Thyroid gland (tissue), 4 donors: ENCODE data around the gene BOC. TPM values are rescaled to one million over a fixed set of nuclear protein-coding genes. Genes with fewer than 3 reads are reported as not detected.

Experiments used
- DNase-seq, 2 donors: peaks; one replicate each; pipeline ENCODE4 v3.0.0-alpha.2; 2019
- H3K27ac ChIP-seq, 3 donors: fragments of 200-600 bp; sonication (generic); 1 replicate in 2 of 3; 2 replicates in 1 of 3; pipeline ENCODE4 v1.5.1; 2016 to 2019; ENCODE audit warnings: mild to moderate bottlenecking in 1 of 3, moderate library complexity in 1 of 3
- H3K27me3 ChIP-seq: fragments of 200-600 bp; sonication (generic); one replicate; pipeline ENCODE4 v1.5.1; 2019
- H3K36me3 ChIP-seq, 2 donors: fragments of 200-600 bp; sonication (generic); one replicate each; pipeline ENCODE4 v1.5.1; 2016 to 2019
- H3K4me1 ChIP-seq, 2 donors: fragments of 200-600 bp; sonication (generic); one replicate each; pipeline ENCODE4 v1.5.1; 2017 to 2019
- H3K4me3 ChIP-seq, 3 donors: fragments of 200-600 bp; sonication (generic); replicated peaks in 1 of 3; 1 replicate in 2 of 3; 2 replicates in 1 of 3; pipeline ENCODE4 v1.5.1; 2016; ENCODE audit warnings: mild to moderate bottlenecking in 1 of 3
- H3K9me3 ChIP-seq: fragments of 200-600 bp; sonication (generic); one replicate; pipeline ENCODE4 v1.5.1; 2017
- CTCF ChIP-seq, 6 experiments: fragments of 200-600 bp in 3 of 6; fragments of 450-650 bp in 3 of 6; sonication (generic) in 3 of 6; IDR thresholded peaks; one replicate each; pipeline ENCODE4 v1.5.1; 2016 to 2019; ENCODE audit warnings: antibody characterized with exemption in 6 of 6, mild to moderate bottlenecking in 2 of 6, inconsistent platforms in 1 of 6, moderate library complexity in 1 of 6
- POLR2A ChIP-seq, 2 donors: fragments of 450-650 bp; IDR thresholded peaks; one replicate each; pipeline ENCODE4 v1.6.1; 2017; ENCODE audit warnings: antibody characterized with exemption in 2 of 2, mild to moderate bottlenecking in 2 of 2, moderate library complexity in 1 of 2
- WGBS, 2 donors: methylation state at CpG; one replicate each; pipeline ENCODE4 v1.1.5; 2017; 5-methylcytosine and 5-hydroxymethylcytosine counted together
- intact Hi-C: fragments of 100-400 bp; cut with DNase I; formaldehyde crosslinking; loops from one replicate; pipeline ENCODE4 v1.15.1; 2023
- total RNA-seq, 4 donors: library from RNA; depleted of rRNA; stranded (reverse); fragments of >200 nt; gene quantifications; one replicate each; pipeline ENCODE4 v1.2.3, GENCODE V29; 2016

The BOC gene
- total RNA-seq, 4 donors from 2014 or later, result 40.2 to 68.3 (median 51.2) TPM

- Histone ChIP-seq H3K27ac (no peak overlapping the region), H3K27me3 (no peaks in the 10 kb centered on the region), H3K4me1 (peaks cover 8 to 15% of the 10 kb centered on the region in 2 donors), H3K9me3 (no peaks in the 10 kb centered on the region), H3K4me3 (no peak overlapping the region), H3K36me3 (no peaks in the 10 kb centered on the region)
- intact Hi-C loops, result no loop called here
- DNase-seq, result no peak
- TF ChIP-seq CTCF (IDR thresholded peaks at IDR 0.05), result no peak
- TF ChIP-seq POLR2A (IDR thresholded peaks at IDR 0.05), result no peak
- 89 to 98% methylated on average over 5 of the region's 5 CpGs for WGBS, 2 donors
Observed at GRCh38 chr3:113186566-113186965, 24.8 kb upstream of the BOC start.

- Histone ChIP-seq H3K27ac (peak overlapping the region; percentile 69 to 87 (median 82)), H3K27me3 (no peaks in the 10 kb centered on the region), H3K36me3 (no peaks in the 10 kb centered on the region), H3K4me1 (peaks cover 29 to 42% of the 10 kb centered on the region in 2 donors), H3K4me3 (no peak overlapping the region), H3K9me3 (no peaks in the 10 kb centered on the region)
- whole genome bisulfite sequencing, 2 donors, result 47 to 48% methylated on average over 8 of the region's 8 CpGs
- intact Hi-C loops, result no loop called here
- DNase-seq, result peak; percentile 47 to 57
- TF ChIP-seq POLR2A (IDR thresholded peaks at IDR 0.05) (no peak), CTCF (IDR thresholded peaks at IDR 0.05) (no peak)
Observed at GRCh38 chr3:113193288-113193687, 18.1 kb upstream of the BOC start.

GRCh38 chr3:113193719-113194118 lies 17.6 kb upstream of the BOC start:
- H3K36me3 ChIP-seq, result no peaks in the 10 kb centered on the region
- intact Hi-C loops, result no loop called here
- DNase-seq, result peak; percentile 46 to 49
- no peaks in the 10 kb centered on the region for H3K27me3 ChIP-seq
- 30 to 33% methylated on average over 1 of the region's 1 CpG for WGBS, 2 donors
- no peak overlapping the region for H3K4me3 ChIP-seq
- H3K27ac ChIP-seq, result peak overlapping the region; percentile 69 to 87 (median 82)
- no peak for TF ChIP-seq CTCF (IDR thresholded peaks at IDR 0.05)
- peak in 1 of 2 donors; percentile 54 for TF ChIP-seq POLR2A (IDR thresholded peaks at IDR 0.05)
- H3K9me3 ChIP-seq, result no peaks in the 10 kb centered on the region
- peaks cover 29 to 42% of the 10 kb centered on the region in 2 donors for H3K4me1 ChIP-seq

- WGBS, 2 donors, result 32 to 42% methylated on average over 4 of the region's 4 CpGs
- H3K27ac ChIP-seq, result peak overlapping the region; percentile 69 to 87 (median 82)
- H3K9me3 ChIP-seq, result no peaks in the 10 kb centered on the region
- peak; percentile 52 to 58 for DNase-seq
- H3K4me3 ChIP-seq, result no peak overlapping the region
- intact Hi-C loops, result no loop called here
- H3K36me3 ChIP-seq, result no peaks in the 10 kb centered on the region
- H3K27me3 ChIP-seq, result no peaks in the 10 kb centered on the region
- H3K4me1 ChIP-seq, result peaks cover 29 to 42% of the 10 kb centered on the region in 2 donors
- TF ChIP-seq CTCF (IDR thresholded peaks at IDR 0.05), result no peak
- peak in 1 of 2 donors; percentile 16 for TF ChIP-seq POLR2A (IDR thresholded peaks at IDR 0.05)
Observed at GRCh38 chr3:113194823-113195401, 16.4 kb upstream of the BOC start.

DNA sequence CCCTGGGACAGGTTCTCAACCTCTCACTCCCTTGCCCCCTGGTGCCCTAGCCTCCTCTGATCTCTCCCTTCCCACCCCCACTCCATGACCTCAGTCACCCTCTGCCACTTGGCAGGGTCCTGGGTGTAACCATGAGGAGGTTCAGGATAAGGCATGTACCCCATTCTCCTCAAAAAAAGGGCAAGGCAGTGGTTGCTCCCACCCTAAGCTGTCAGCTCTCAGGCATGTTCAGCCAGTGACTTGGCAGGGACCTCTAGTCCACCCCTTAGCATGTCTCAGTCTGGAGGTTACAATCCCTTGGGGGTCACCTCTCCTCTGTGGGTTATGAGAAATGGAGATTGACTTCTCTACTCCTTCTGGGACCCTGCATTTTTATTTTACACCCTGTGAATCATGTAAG lies 11.0 kb upstream of the BOC start:
- Histone ChIP-seq H3K27me3 (no peaks in the 10 kb centered on the region), H3K9me3 (no peaks in the 10 kb centered on the region), H3K4me3 (no peak overlapping the region), H3K27ac (no peak overlapping the region), H3K36me3 (no peaks in the 10 kb centered on the region), H3K4me1 (peaks cover 8 to 11% of the 10 kb centered on the region in 2 donors)
- DNase-seq, result no peak
- TF ChIP-seq CTCF (IDR thresholded peaks at IDR 0.05) (no peak), POLR2A (IDR thresholded peaks at IDR 0.05) (no peak)
- intact Hi-C loops, result no loop called here
